ENCODE results near the gene TPRKB. TPM values are rescaled to one million over a fixed set of nuclear protein-coding genes. Genes with fewer than 3 reads are reported as not detected.

The TPRKB gene
- total RNA-seq, 1 experiment from 2014 or later: 44.7 TPM

DNA sequence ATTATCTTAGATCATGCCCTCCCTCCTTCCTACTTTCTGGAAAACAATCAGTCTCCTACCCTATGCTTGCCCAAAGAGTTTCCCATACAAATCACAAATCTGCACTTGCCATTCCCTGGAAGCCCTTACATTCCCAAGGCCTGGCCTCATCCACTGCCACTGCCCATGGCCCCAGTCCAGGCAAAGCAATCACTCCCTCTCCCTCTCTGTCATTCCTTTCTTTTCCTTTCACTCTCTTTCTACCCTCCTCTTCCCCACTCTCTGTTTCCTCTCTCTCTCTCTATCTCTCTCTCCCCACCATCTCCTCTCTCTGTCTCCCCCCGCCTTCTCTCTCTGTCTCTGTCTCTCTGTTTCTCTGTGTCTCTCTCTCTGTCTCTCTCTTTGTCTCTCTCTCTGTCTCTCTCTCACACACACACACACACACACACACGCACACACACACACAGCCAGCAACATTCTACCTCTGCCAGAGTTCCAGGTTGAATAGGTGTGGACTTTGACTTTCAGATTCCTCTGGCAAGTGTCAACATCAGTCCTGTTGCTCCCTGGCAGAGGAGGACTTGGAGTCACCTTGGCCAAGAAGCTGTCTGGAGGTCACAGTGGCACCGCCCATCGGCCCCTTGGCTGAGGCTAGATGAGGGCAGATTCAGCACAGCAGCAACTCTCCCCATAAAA, 51.2 kb downstream of the TPRKB start:
- Histone ChIP-seq H2BK20ac (ENCODE audit: low read depth, low read length, poor library complexity, severe bottlenecking) (no peak overlapping the region), H2BK12ac (ENCODE audit: insufficient read length, low read depth, low read length) (no peak overlapping the region), H4K91ac (ENCODE audit: insufficient read length, low read depth, low read length) (no peak overlapping the region), H2BK120ac (ENCODE audit: low read depth, low read length, poor library complexity, severe bottlenecking) (no peak overlapping the region), H3K9ac (ENCODE audit: extremely low read depth, insufficient read length, low read length) (no peak overlapping the region), H3K27ac (ENCODE audit: insufficient read length, low read depth, low read length) (no peak overlapping the region), H2AFZ (ENCODE audit: low read length) (no peak overlapping the region), H3K4ac (ENCODE audit: low read depth, low read length) (no peak overlapping the region), H3K79me2 (ENCODE audit: insufficient read depth, low read length) (no peaks in the 10 kb centered on the region), H4K20me1 (ENCODE audit: control insufficient read depth, insufficient read depth, insufficient read length) (no peaks in the 10 kb centered on the region), H3K23ac (ENCODE audit: insufficient read length, low read depth, low read length) (no peak overlapping the region), H3K4me2 (ENCODE audit: insufficient read depth, insufficient read length, low read length) (no peak overlapping the region), H3K9me3 (ENCODE audit: control insufficient read depth, low read depth, low read length) (no peaks in the 10 kb centered on the region), H3K14ac (ENCODE audit: insufficient read depth, low read length) (no peak overlapping the region), H2BK5ac (ENCODE audit: insufficient read length, low read length) (no peak overlapping the region), H3K18ac (ENCODE audit: insufficient read length, low read depth, low read length) (no peak overlapping the region), H3K4me1 (ENCODE audit: insufficient read depth, low read length) (no peaks in the 10 kb centered on the region), H3K27me3 (ENCODE audit: insufficient read depth, low read length) (no peaks in the 10 kb centered on the region), H4K5ac (ENCODE audit: insufficient read length, low read depth, low read length) (no peak overlapping the region), H3K23me2 (ENCODE audit: insufficient read length, low read depth, low read length, poor library complexity, severe bottlenecking) (no peaks in the 10 kb centered on the region), H3K79me1 (ENCODE audit: insufficient read depth, low read depth, low read length, poor library complexity, severe bottlenecking) (no peaks in the 10 kb centered on the region), H3T11ph (ENCODE audit: low read length) (no peak overlapping the region), H2AK5ac (ENCODE audit: insufficient read length, low read length) (no peak overlapping the region), H4K8ac (replicated peaks; ENCODE audit: insufficient read length, low read depth, low read length) (no peak overlapping the region), H3K56ac (ENCODE audit: insufficient read length, low read depth, low read length) (no peak overlapping the region), H2BK15ac (ENCODE audit: low read depth, low read length) (no peak overlapping the region)
- H3K9me3 Mint-ChIP-seq: peaks cover 0 to 13% of the 10 kb centered on the region in 2 experiments; a peak in 3 of 5 replicates
- H3K27ac Mint-ChIP-seq: no peak overlapping the region
- TF ChIP-seq, protein P1, sequence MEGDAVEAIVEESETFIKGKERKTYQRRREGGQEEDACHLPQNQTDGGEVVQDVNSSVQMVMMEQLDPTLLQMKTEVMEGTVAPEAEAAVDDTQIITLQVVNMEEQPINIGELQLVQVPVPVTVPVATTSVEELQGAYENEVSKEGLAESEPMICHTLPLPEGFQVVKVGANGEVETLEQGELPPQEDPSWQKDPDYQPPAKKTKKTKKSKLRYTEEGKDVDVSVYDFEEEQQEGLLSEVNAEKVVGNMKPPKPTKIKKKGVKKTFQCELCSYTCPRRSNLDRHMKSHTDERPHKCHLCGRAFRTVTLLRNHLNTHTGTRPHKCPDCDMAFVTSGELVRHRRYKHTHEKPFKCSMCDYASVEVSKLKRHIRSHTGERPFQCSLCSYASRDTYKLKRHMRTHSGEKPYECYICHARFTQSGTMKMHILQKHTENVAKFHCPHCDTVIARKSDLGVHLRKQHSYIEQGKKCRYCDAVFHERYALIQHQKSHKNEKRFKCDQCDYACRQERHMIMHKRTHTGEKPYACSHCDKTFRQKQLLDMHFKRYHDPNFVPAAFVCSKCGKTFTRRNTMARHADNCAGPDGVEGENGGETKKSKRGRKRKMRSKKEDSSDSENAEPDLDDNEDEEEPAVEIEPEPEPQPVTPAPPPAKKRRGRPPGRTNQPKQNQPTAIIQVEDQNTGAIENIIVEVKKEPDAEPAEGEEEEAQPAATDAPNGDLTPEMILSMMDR (conservative IDR thresholded peaks at IDR 0.05): no peak
- peaks cover 41% of the 10 kb centered on the region for H3K27me3 Mint-ChIP-seq (ENCODE audit: low read depth)
- no peak for DNase-seq
- no peak overlapping the region for H3K4me3 Mint-ChIP-seq
- WGBS (ENCODE audit: extremely low coverage, insufficient read length, low lambda C conversion rate): no CpG with 5 or more reads among the region's 4 CpGs
- H3K36me3 Mint-ChIP-seq (ENCODE audit: insufficient read depth in 1 of 3, low read depth in 3 of 3): no peaks in the 10 kb centered on the region; a peak in 1 of 7 replicates
- H3K4me1 Mint-ChIP-seq: peaks cover 2% of the 10 kb centered on the region in 2 experiments; a peak in 1 of 4 replicates

All from H9 (cell line).